ENCODE measurements around the gene ERVK3-1. TPM values are rescaled to one million over a fixed set of nuclear protein-coding genes. Genes with fewer than 3 reads are reported as not detected.

The ERVK3-1 gene
- total and polyA plus RNA-seq, 2 of the 8 experiments (the other 6 are each of a cell fraction or from before 2014, with no cell fraction given) = 29.9 to 31.5 TPM

DNA sequence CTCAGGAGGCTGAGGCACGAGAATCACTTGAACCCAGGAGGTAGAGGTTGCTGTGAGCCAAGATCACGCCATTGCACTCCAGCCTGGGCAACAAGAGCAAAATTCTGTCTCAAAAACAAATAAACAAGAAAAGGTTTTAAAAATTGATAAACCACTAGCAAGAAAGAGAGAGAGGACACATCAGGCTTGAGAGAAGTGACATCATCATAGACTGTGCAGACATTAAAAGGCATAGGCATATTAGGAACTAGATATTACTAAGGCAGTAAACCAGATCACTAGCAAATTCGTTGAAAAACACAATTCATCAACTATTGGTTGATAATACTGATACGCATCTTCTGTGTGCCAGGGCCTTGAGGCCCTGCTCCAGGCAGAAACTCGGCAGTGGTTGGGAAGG is 40.4 kb downstream of the ERVK3-1 start:
- H2BK12ac ChIP-seq (ENCODE audit: low read depth, low read length) = no peak overlapping the region
- no peak overlapping the region for H3K14ac ChIP-seq (ENCODE audit: insufficient read length)
- H4K91ac ChIP-seq (replicated peaks; ENCODE audit: insufficient read length, low read length) = no peak overlapping the region
- H3K4me1 ChIP-seq (replicated peaks in 1 of 4; ENCODE audit: control insufficient read depth in 3 of 4, insufficient read depth in 4 of 4, low read length in 3 of 4) = no peaks in the 10 kb centered on the region; a peak in 1 of 7 replicates
- H2BK120ac ChIP-seq (replicated peaks; ENCODE audit: low read depth, low read length) = no peak overlapping the region
- no peak overlapping the region for H3K4ac ChIP-seq (replicated peaks; ENCODE audit: insufficient read length, low read depth, low read length)
- H3K4me3 ChIP-seq (ENCODE audit: extremely low read depth in 1 of 4, insufficient read depth in 2 of 4, low read depth in 3 of 4, low read length in 4 of 4) = no peak overlapping the region
- H4K20me1 ChIP-seq (replicated peaks in 1 of 2; ENCODE audit: control insufficient read depth in 1 of 2, insufficient read depth in 2 of 2, low read length in 2 of 2) = no peaks in the 10 kb centered on the region
- H3K56ac ChIP-seq (replicated peaks; ENCODE audit: insufficient read length, low read depth, low read length) = no peak overlapping the region
- FAIRE-seq (no peak), DNase-seq (ENCODE audit: low read depth in 1 of 2, low spot score in 2 of 2) (no peak)
- no peak overlapping the region for H2AFZ ChIP-seq (ENCODE audit: low read length)
- CTCF ChIA-PET (ENCODE audit: partially characterized antibody) = interaction anchor here (1.1 to 1.9 kb wide), 4 partner anchors 11 to 27 kb away, joined by 3 to 6 read pairs (median 4); partner anchors contain the start of gene ZNF497
- no peaks in the 10 kb centered on the region for H3K79me1 ChIP-seq (ENCODE audit: low read depth, low read length)
- H3K4me2 ChIP-seq (ENCODE audit: insufficient read depth in 1 of 2, low read depth in 2 of 2, low read length in 2 of 2) = no peak overlapping the region
- H3K23ac ChIP-seq (ENCODE audit: insufficient read length) = no peak overlapping the region
- H3K9ac ChIP-seq (replicated peaks in 1 of 4; ENCODE audit: extremely low read depth in 1 of 4, low read depth in 3 of 4, low read length in 3 of 4) = no peak overlapping the region
- H2BK5ac ChIP-seq (ENCODE audit: low read depth, low read length) = no peak overlapping the region
- no peaks in the 10 kb centered on the region for H3K79me2 ChIP-seq (ENCODE audit: control insufficient read depth in 1 of 2, insufficient read depth in 2 of 2, low read length in 2 of 2)
- no peaks in the 10 kb centered on the region for H3K36me3 ChIP-seq (ENCODE audit: control insufficient read depth in 2 of 4, insufficient read depth in 4 of 4, low read length in 3 of 4)
- H3K27ac ChIP-seq (ENCODE audit: low read depth, low read length) = no peak overlapping the region
- 86% methylated on average over 5 of the region's 5 CpGs; no CpG with 5 or more reads in 1 of the 2 experiments for WGBS, 2 experiments (ENCODE audit: extremely low coverage in 1 of 2, insufficient coverage in 1 of 2, insufficient read length in 1 of 2, insufficient replicate concordance in 2 of 2, low coverage in 1 of 2, low lambda C conversion rate in 2 of 2, missing lambda C conversion rate in 1 of 2)
- no peak overlapping the region for H4K8ac ChIP-seq (ENCODE audit: extremely low read depth, insufficient read depth, low read length)
- peaks cover 9% of the 10 kb centered on the region for H3K23me2 ChIP-seq (ENCODE audit: low read depth, low read length)
- H4K5ac ChIP-seq (ENCODE audit: insufficient read length, low read depth, low read length) = no peak overlapping the region
- H2BK20ac ChIP-seq (ENCODE audit: low read length) = no peak overlapping the region
- POLR2A ChIA-PET (ENCODE audit: partially characterized antibody) = interaction anchor here (0.8 to 11.4 kb wide), 4 partner anchors 9 to 52 kb away, joined by 3 to 102 read pairs (median 6); partner anchors contain the start of gene ZNF497
- H3K18ac ChIP-seq (ENCODE audit: extremely low read depth, low read length) = no peak overlapping the region
- H3K27me3 ChIP-seq (replicated peaks in 1 of 4; ENCODE audit: control insufficient read depth in 3 of 4, extremely low read depth in 1 of 4, insufficient read depth in 3 of 4, low read length in 3 of 4) = 0 out of 7 replicates have a peak, but pooled peaks cover 0 to 3% (median 0%) of the 10 kb centered on the region in 4 experiments
- no peak overlapping the region for H2BK15ac ChIP-seq (ENCODE audit: low read length)
- H2AK5ac ChIP-seq (ENCODE audit: low read depth, low read length) = no peak overlapping the region
- no peaks in the 10 kb centered on the region for H3K9me3 ChIP-seq (ENCODE audit: insufficient read depth in 2 of 2, low read depth in 1 of 2, low read length in 1 of 2)
- TF ChIP-seq SP2 (IDR thresholded peaks at IDR 0.05; ENCODE audit: low read length) (no peak), RXRA (IDR thresholded peaks at IDR 0.05; ENCODE audit: insufficient read depth, low read depth, low read length) (no peak), MAX (IDR thresholded peaks at IDR 0.05) (no peak)
- TF ChIP-seq, protein P1, sequence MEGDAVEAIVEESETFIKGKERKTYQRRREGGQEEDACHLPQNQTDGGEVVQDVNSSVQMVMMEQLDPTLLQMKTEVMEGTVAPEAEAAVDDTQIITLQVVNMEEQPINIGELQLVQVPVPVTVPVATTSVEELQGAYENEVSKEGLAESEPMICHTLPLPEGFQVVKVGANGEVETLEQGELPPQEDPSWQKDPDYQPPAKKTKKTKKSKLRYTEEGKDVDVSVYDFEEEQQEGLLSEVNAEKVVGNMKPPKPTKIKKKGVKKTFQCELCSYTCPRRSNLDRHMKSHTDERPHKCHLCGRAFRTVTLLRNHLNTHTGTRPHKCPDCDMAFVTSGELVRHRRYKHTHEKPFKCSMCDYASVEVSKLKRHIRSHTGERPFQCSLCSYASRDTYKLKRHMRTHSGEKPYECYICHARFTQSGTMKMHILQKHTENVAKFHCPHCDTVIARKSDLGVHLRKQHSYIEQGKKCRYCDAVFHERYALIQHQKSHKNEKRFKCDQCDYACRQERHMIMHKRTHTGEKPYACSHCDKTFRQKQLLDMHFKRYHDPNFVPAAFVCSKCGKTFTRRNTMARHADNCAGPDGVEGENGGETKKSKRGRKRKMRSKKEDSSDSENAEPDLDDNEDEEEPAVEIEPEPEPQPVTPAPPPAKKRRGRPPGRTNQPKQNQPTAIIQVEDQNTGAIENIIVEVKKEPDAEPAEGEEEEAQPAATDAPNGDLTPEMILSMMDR (IDR thresholded peaks at IDR 0.05; ENCODE audit: control extremely low read depth in 1 of 3, insufficient read depth in 1 of 3, low read depth in 1 of 3, low read length in 3 of 3) = no peak
